ENCODE results near the gene PIK3C2B. TPM values are rescaled to one million over a fixed set of nuclear protein-coding genes. Genes with fewer than 3 reads are reported as not detected.

Gene PIK3C2B
- total RNA-seq: 10 to 100 TPM; 34.5 to 44.4 TPM

GRCh38 chr1:204494281-204495077 lies at the start of gene PIK3C2B:
Gene PIK3C2B, minus strand, starts transcription at chr1:204494805. Its CDS starts 25,003 bp downstream, at chr1:204469802.
- peak within 1 kb of the TSS; percentile 97 for H3K4me3 ChIP-seq
- no peaks in the 10 kb centered on the region for H3K36me3 ChIP-seq
- peak; percentile 74 for TF ChIP-seq CTCF (IDR thresholded peaks at IDR 0.05)
- no peaks in the 10 kb centered on the region for H3K9me3 ChIP-seq
- peaks cover 18 to 39% of the 10 kb centered on the region in 2 donors for H3K4me1 ChIP-seq (ENCODE audit: control insufficient read depth in 1 of 2, low read depth in 2 of 2)
- no peaks in the 10 kb centered on the region for H3K27me3 ChIP-seq (replicated peaks; ENCODE audit: insufficient read depth)
- ATAC-seq (ENCODE audit: insufficient number of reproducible peaks, low FRiP score, low read depth) (peak; percentile 63), DNase-seq (ENCODE audit: low spot score) (no peak)
- peak within 1 kb of the TSS; percentile 80 to 94 for H3K27ac ChIP-seq

DNA sequence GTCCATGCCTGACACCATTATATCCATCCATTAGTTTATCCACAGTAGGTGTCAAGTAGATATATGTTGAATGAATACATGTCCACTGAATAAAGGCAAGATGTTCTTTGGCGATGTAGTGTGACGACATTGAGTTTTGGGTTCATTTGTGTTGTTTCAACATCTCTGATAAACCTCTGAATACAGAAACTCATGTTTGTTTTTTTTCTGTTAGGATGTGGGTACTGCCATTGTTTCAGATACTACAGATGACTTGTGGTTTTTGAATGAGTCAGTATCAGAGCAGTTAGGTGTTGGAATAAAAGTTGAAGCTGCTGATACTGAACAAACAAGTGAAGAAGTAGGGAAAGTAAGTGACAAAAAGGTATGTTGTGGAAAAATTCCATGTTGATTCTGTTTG lies 49.7 kb upstream of the PIK3C2B start:
- TF ChIP-seq CTCF (IDR thresholded peaks at IDR 0.05): no peak
- peaks cover 63% of the 10 kb centered on the region for H3K36me3 ChIP-seq

DNA sequence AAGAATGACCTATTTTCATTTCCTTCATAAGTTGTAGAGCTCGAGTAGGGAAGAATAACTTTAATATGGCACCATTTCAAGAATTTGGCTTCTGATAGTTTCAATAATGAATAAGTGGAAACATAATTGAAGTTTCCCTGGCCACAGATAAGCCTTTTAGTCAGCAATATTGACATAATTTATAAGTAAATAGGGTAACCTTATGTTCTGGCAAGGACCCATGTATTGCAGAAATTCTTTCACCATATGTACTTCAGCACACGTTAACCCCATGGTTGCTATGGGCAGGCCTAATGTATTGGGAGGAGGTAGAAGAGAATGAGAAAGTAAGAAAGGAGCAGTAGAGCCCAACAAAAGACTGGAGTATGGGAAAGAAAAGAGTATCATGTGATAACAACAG lies 47.0 kb upstream of the PIK3C2B start:
- no peak for DNase-seq (ENCODE audit: low spot score)
- no peak overlapping the region for H3K4me3 ChIP-seq
- no peaks in the 10 kb centered on the region for H3K9me3 ChIP-seq
- TF ChIP-seq CTCF (IDR thresholded peaks at IDR 0.05): no peak
- no peak for ATAC-seq (ENCODE audit: insufficient number of reproducible peaks, low FRiP score, low read depth)
- no peaks in the 10 kb centered on the region for H3K27me3 ChIP-seq (replicated peaks; ENCODE audit: insufficient read depth)
- H3K27ac ChIP-seq: no peak overlapping the region
- no peaks in the 10 kb centered on the region for H3K4me1 ChIP-seq (ENCODE audit: control insufficient read depth in 1 of 2, low read depth in 2 of 2)
- H3K36me3 ChIP-seq: peaks cover 58% of the 10 kb centered on the region

More for the DNA sequence above, 49.7 kb upstream of the PIK3C2B start:
- Histone ChIP-seq H3K27ac (no peak overlapping the region), H3K4me3 (no peak overlapping the region), H3K4me1 (ENCODE audit: control insufficient read depth in 1 of 2, low read depth in 2 of 2) (no peaks in the 10 kb centered on the region), H3K9me3 (no peaks in the 10 kb centered on the region), H3K27me3 (replicated peaks; ENCODE audit: insufficient read depth) (no peaks in the 10 kb centered on the region)
- DNase-seq (ENCODE audit: low spot score): no peak
- ATAC-seq (ENCODE audit: insufficient number of reproducible peaks, low FRiP score, low read depth): no peak

DNA sequence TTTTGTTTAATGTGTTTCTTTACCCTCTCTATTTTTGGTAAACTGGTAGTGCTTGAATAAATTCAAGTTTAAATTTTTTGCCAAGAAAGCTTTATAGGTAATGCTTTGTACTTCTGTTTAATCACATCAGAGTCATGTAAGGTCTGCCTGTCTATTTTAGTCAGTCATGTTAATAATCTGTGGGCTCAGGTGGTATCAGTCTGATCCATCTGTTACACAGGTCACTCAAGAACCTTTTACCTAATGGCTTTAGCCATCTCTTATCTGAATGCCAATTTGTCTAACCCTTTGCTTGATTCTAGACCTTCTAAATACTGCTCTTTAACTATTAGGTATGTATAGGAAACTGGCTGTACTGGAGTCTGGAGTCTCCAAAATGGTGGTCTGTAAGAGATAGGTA lies 38.2 kb upstream of the PIK3C2B start:
- ATAC-seq (ENCODE audit: insufficient number of reproducible peaks, low FRiP score, low read depth) (no peak), DNase-seq (ENCODE audit: low spot score) (no peak)
- H3K9me3 ChIP-seq: no peaks in the 10 kb centered on the region
- H3K4me3 ChIP-seq: no peak overlapping the region
- no peak overlapping the region for H3K27ac ChIP-seq
- peaks cover 42% of the 10 kb centered on the region for H3K36me3 ChIP-seq
- no peak for TF ChIP-seq CTCF (IDR thresholded peaks at IDR 0.05)
- H3K4me1 ChIP-seq (ENCODE audit: control insufficient read depth in 1 of 2, low read depth in 2 of 2): no peaks in the 10 kb centered on the region
- H3K27me3 ChIP-seq (replicated peaks; ENCODE audit: insufficient read depth): no peaks in the 10 kb centered on the region

DNA sequence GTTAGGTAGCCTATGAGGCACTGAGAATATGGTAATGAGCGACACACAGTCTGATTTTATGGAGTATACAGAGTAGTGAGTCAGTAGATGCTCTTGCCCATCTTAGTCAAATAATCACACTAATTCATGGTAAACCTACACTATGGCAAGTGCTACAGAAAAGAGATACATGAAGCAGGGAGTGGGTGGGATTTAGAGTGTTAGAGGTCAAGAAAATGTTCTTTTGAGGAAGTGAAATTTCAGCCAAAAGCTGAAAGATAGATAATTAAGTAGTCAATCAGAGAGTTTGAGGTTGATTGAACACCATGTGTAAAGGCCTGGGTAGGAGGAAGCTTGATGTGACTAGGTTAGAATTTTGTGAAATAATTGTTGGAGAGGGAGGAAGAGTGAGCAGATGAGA lies 36.3 kb upstream of the PIK3C2B start:
- H3K36me3 ChIP-seq: peaks cover 50% of the 10 kb centered on the region
- no peak for ATAC-seq (ENCODE audit: insufficient number of reproducible peaks, low FRiP score, low read depth)

More for the DNA sequence above, 36.3 kb upstream of the PIK3C2B start:
- Histone ChIP-seq H3K4me3 (no peak overlapping the region), H3K9me3 (no peaks in the 10 kb centered on the region), H3K27me3 (replicated peaks; ENCODE audit: insufficient read depth) (no peaks in the 10 kb centered on the region), H3K4me1 (ENCODE audit: control insufficient read depth in 1 of 2, low read depth in 2 of 2) (no peaks in the 10 kb centered on the region), H3K27ac (no peak overlapping the region)
- no peak for DNase-seq (ENCODE audit: low spot score)
- TF ChIP-seq CTCF (IDR thresholded peaks at IDR 0.05): no peak

Data from thoracic aorta (tissue), 2 donors.